ENCODE results near the gene ANKRD55. TPM values are rescaled to one million over a fixed set of nuclear protein-coding genes. Genes with fewer than 3 reads are reported as not detected.

ANKRD55 gene
- total and polyA plus RNA-seq, 8 donors, result 0.20 to 0.97 (median 0.67) TPM

DNA sequence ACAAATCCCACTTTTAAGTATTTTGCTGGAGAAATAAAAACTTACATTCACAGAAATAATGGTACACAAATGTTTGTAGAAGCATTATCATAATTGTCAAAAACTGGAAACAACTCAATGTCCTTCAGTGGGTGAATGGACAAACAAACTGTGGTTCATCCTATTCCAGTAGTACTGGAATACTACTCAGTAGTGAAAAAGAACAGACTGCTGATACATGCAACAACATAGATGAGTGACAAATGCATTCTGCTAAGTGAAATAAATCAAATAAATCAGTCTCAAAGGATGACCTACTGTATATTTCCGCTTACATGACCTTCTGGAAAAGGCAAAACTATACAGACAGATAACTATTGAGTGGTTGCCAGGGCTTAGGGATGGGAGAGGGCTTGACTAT, 114.1 kb downstream of the ANKRD55 start:
- intact Hi-C loops (cut with DNase I), result no loop called here

DNA sequence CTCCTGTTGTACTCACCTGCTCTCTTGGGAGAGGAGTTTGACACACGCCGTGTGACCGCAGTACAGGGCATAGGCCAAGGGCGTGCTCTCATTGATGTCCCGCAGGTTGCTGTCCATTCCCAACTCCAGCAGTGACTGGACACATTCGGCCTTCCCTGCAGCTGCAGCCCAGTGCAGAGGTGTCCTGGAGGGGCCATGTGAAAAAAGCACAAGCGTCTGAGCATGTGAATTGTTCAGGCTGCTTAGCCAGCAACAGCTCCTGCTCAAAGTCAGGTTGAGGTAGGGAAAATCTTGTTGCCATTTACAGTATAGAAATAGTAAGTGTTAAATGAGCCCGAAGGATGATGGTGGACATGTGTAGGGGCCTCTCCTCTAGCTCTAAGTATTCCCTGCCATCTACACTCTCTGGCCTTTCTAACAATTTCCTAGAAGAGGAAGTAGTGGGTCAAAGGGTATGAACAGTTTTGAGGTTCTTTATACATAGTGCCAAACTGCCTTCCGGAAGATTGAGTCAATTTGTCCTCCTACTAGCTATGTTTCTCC, 116.5 kb downstream of the ANKRD55 start:
- H3K27ac ChIP-seq, result no peak overlapping the region
- no peaks in the 10 kb centered on the region for H3K27me3 ChIP-seq
- intact Hi-C loops (cut with DNase I), result no loop called here
- no peaks in the 10 kb centered on the region for H3K36me3 ChIP-seq
- TF ChIP-seq, protein P1, sequence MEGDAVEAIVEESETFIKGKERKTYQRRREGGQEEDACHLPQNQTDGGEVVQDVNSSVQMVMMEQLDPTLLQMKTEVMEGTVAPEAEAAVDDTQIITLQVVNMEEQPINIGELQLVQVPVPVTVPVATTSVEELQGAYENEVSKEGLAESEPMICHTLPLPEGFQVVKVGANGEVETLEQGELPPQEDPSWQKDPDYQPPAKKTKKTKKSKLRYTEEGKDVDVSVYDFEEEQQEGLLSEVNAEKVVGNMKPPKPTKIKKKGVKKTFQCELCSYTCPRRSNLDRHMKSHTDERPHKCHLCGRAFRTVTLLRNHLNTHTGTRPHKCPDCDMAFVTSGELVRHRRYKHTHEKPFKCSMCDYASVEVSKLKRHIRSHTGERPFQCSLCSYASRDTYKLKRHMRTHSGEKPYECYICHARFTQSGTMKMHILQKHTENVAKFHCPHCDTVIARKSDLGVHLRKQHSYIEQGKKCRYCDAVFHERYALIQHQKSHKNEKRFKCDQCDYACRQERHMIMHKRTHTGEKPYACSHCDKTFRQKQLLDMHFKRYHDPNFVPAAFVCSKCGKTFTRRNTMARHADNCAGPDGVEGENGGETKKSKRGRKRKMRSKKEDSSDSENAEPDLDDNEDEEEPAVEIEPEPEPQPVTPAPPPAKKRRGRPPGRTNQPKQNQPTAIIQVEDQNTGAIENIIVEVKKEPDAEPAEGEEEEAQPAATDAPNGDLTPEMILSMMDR (IDR thresholded peaks at IDR 0.05), result no peak
- no peaks in the 10 kb centered on the region for H3K9me3 ChIP-seq
- ATAC-seq (no peak), DNase-seq (no peak)
- no peaks in the 10 kb centered on the region for H3K4me1 ChIP-seq
- no peak overlapping the region for H3K4me3 ChIP-seq

More for the DNA sequence above, 114.1 kb downstream of the ANKRD55 start:
- no peak for ATAC-seq
- TF ChIP-seq, protein P1 (IDR thresholded peaks at IDR 0.05), result no peak
- no peak for DNase-seq
- Histone ChIP-seq H3K4me1 (peaks cover 2 to 6% of the 10 kb centered on the region in 2 donors), H3K27ac (no peak overlapping the region), H3K27me3 (no peaks in the 10 kb centered on the region), H3K36me3 (no peaks in the 10 kb centered on the region), H3K4me3 (no peak overlapping the region), H3K9me3 (no peaks in the 10 kb centered on the region)

DNA sequence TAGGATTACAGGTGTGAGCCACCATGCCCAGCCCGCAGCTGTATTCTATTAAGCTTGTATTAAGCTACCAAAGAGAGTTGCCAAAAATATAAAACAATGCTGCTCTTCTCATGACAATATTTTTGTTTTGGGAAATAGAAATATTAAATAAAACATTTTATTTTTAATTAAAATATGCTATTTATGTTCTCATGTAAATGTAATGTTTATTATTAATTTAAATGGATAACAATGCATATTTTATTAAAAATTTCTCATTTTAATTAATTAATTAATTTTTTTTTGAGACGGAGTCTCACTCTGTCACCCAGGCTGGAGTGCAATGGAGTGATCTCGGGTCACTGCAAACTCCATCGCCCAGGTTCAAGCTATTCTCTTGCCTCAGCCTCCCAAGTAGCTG, 117.5 kb downstream of the ANKRD55 start:
- TF ChIP-seq, protein P1 (IDR thresholded peaks at IDR 0.05), result no peak
- DNase-seq, result no peak
- no peak overlapping the region for H3K27ac ChIP-seq
- H3K4me1 ChIP-seq, result no peaks in the 10 kb centered on the region
- no peaks in the 10 kb centered on the region for H3K9me3 ChIP-seq
- H3K4me3 ChIP-seq, result no peak overlapping the region
- intact Hi-C loops (cut with DNase I), result no loop called here
- no peak for ATAC-seq
- no peaks in the 10 kb centered on the region for H3K27me3 ChIP-seq
- H3K36me3 ChIP-seq, result no peaks in the 10 kb centered on the region

DNA sequence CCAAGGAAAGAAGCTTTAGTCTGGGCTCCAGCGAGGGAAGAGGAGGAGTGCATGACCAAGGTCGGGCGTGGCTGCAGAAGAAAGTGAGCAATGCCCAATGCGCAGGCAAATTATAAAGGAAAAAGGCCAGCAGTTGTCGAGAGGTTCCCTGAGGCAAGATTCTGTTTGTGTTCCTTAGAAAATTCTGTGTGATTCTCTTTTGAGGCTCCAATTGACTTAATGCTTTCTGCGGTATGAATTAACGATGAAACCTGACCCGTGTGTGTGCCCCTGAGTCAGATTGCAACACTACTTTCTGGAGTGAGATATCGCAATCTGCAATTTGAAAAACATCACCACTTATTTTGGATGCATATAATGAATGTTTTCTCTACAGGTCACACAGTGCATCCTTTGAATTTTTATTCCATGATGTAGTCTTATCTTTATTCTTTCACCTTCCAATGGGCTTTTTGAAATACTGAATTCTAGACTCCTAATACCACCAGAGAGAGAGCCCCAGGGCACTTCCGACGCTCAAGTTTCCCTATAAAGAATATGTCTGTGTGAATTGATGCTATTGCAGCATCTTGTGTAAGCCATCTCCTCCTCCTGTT, 120.5 kb downstream of the ANKRD55 start:
- TF ChIP-seq, protein P1 (IDR thresholded peaks at IDR 0.05), result no peak
- ATAC-seq (no peak), DNase-seq (no peak)
- Histone ChIP-seq H3K4me3 (no peak overlapping the region), H3K9me3 (no peaks in the 10 kb centered on the region), H3K27me3 (no peaks in the 10 kb centered on the region), H3K4me1 (no peaks in the 10 kb centered on the region), H3K36me3 (no peaks in the 10 kb centered on the region), H3K27ac (no peak overlapping the region)
- intact Hi-C loops (cut with DNase I), result no loop called here

DNA sequence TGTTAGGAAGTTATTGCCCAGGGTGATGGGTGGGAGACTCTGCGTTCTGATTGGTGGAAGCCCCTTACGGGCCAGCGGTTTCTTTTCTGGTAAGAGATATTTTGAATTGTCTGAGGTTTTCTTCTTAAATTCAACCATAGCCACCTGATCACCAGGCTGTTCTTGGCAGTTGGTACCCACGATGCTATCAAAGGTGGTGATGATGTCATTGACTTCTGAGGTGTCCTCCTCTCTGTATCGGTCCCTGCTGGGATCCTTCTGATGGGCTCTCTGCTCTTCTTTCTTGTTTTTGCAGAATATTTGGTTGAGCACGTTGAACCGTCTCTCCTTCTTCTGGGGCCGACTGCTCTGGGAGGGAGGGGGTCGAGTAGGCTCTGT, 121.7 kb downstream of the ANKRD55 start:
- intact Hi-C loops (cut with DNase I), result no loop called here
- no peak overlapping the region for H3K4me3 ChIP-seq
- no peaks in the 10 kb centered on the region for H3K9me3 ChIP-seq
- TF ChIP-seq, protein P1 (IDR thresholded peaks at IDR 0.05), result no peak
- H3K36me3 ChIP-seq, result no peaks in the 10 kb centered on the region
- H3K27me3 ChIP-seq, result no peaks in the 10 kb centered on the region
- H3K27ac ChIP-seq, result no peak overlapping the region
- H3K4me1 ChIP-seq, result no peaks in the 10 kb centered on the region
- DNase-seq (no peak), ATAC-seq (no peak)
